HPDE6-E6E7 (cell line): ENCODE data around the gene RDM1.

Source experiments
- DNase-seq: peaks from one replicate; pipeline ENCODE4 v3.0.0; 2011; ENCODE audit warnings: missing footprints; ENCODE audit errors: extremely low spot score

RDM1 gene

GRCh38 chr17:35932586-35932985 is 2.0 kb upstream of the RDM1 start:
- DNase-seq: no peak

GRCh38 chr17:35931794-35932425 is 1.3 kb upstream of the RDM1 start:
- no peak for DNase-seq

GRCh38 chr17:35927714-35928113 is 2.9 kb downstream of the RDM1 start:
- no peak for DNase-seq

DNA sequence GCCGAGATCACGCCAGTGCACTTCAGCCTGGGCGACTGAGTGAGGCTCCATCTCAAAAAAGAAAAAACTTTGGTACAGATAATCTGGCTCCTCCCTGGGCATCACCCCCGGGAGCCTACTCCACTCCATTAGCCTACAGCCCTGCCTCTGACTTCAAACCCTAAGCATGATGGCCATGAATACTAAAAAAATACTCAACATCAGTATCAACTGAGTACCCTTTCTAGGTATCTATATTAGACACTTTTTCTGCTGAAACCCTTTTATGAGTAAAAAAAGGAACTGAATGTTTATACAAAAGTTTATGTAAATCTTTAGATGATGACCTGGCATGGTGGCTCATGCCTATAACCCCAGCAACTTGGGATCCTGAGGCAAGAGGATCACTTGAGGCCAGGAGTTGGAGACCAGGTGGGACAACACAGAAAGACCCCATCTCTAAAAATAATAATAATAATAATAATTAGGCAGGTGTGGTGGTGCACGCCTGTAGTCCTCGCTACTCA is 6.9 kb downstream of the RDM1 start:
- DNase-seq: no peak

DNA sequence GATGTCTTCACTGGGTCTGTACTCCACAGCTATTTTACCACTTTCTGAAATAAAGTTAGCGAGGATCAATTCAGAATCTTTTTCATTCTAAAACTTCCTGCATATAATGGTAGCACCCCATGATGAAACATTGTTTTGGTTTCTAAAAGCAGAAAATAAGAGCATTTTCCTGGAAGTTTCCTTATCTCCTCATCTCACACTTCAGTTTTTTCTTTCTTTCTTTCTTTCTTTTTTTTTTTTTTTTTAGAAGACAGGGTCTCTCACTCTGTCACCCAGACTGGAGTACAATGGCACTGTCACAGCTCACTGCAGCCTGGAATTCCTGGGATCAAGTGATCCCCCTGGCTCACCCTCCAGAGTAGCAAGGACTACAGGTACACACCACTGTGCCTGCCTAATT is 10.3 kb downstream of the RDM1 start:
- no peak for DNase-seq

DNA sequence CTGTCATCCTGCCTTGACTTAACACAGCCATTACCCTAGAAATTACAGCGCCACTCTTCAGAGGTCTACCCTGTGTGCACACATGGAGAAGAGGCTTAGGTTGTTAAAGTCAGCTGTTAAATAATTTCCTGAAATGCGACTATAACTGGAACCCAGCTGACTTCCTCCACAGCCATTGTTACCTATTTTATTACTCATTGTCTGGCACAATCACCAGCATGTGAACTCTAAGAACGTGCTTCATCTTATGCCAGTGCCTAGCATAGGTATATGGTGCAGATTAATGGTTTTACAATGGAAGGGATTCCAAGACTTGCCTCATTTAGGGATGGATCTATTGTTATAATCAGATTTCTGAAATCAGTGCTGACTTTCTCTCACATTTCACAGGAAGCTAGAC is 11.9 kb downstream of the RDM1 start:
- DNase-seq: no peak

- DNase-seq: no peak
Observed at GRCh38 chr17:35917519-35918213, 12.9 kb downstream of the RDM1 start.

GRCh38 chr17:35915153-35915964 is 15.2 kb downstream of the RDM1 start:
- no peak for DNase-seq

- DNase-seq: no peak
Observed at GRCh38 chr17:35914354-35914753, 16.2 kb downstream of the RDM1 start.

DNA sequence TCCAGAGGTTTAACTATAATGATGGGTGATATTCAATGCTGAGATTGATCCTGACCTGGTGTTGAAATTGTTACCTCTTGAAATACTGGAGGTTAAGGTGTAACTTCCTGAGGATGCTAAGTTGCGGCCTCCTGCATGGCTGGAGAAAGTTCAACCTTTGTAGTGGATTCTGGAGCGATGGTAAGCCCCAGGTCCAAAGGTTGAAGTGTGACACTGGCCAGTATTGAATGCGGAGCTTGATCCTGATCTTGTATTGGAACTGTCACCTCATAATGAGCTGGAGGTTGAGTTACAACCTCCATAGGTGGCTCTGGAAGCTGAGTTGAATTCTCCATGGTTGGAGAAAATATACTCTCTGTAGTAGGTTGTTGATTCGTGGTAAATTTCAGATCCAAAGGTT is 17.0 kb downstream of the RDM1 start:
- no peak for DNase-seq

DNA sequence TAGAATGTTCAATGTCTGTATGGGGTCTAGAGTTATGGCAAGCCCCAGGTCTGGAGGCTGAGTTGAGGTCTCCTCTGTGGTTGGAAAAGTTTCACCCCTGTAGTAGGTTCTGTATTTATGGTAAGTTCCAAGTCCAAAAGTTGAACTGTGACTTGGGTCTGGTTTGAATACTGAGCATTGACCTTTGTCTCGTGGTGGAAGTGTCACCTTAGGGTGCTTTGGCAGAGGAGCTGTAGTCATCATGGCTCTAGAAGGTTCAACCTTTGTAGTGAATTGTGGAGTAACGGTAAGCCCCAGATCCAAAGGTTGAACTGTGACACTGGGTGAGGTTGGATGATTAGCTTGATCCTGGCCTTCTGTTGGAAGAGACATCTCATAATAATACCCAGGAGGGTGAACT is 17.6 kb downstream of the RDM1 start:
- no peak for DNase-seq

GRCh38 chr17:35912339-35912912 is 18.1 kb downstream of the RDM1 start:
- no peak for DNase-seq

- no peak for DNase-seq
Observed at GRCh38 chr17:35909408-35909807, 21.2 kb downstream of the RDM1 start.

GRCh38 chr17:35907691-35908090 is 22.9 kb downstream of the RDM1 start:
- DNase-seq: no peak

DNA sequence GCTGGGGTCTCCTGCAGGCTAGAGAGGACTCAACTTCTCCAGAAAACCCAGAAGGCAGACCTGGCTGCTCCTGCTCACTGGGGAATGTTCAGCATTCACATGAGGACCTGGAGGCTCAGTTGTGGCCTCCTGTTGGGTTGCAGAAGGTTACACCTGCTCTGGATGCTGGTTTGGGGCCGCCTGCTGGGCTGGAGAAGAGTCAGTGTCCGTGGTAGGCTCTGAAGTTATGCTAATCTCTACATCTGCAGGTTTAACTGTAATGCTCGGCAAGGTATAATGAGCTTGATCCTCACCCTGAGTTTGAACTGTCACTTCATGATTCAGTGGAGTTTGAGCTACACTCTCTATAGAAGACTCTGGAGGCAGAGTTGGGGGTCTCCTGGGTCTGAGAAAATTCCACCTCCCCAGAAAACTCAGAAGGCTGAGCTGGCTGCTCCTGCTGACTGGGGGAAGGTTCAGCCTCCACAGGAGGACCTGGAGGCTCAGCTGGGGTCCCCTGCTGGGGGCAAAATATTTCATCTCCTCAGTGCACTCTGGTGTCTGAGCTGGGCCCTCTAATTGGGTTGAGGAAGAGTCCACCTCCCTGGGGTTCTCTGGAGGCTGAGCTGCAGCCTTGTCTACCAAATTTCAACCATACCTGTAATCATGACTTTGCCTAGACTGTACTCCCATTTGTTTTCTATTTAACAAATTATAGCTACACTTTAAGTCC is 23.5 kb downstream of the RDM1 start:
- DNase-seq: no peak

DNA sequence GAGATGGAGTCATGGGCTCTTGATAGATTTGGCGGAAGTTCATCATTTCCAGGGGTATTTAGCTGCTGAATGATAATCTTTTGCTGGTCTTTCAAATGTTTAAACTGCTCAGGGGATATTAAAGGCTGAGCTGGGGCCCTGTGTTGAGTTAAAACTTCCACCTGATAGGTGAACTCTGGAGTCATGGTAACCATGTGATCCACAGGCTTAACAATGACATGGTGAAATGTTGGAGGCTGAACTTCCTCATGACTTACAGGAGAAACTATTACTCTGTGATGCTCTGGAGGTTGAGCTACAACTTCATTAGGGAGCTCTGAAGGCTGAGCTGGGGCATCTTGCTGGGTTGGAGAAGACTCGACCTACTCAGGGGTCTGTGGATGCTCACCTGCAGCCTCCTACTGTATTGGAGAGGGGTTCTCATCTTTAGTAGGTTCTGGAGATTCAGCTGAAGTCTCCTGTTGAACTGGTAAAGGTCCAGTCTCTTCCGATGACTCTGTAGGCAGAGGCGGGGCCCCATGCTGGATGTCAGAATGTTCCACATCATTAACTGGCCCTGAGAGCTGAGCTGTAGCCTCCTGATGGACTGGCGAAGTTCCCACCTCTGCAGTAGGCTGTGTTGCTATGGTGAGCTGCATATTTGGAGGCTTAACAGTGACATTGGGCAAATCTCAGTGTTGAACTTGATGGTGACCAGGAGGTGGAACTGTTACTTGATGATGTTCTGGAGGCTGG is 24.2 kb downstream of the RDM1 start:
- no peak for DNase-seq

- DNase-seq: no peak
Observed at GRCh38 chr17:35903451-35903850, 27.1 kb downstream of the RDM1 start.

DNA sequence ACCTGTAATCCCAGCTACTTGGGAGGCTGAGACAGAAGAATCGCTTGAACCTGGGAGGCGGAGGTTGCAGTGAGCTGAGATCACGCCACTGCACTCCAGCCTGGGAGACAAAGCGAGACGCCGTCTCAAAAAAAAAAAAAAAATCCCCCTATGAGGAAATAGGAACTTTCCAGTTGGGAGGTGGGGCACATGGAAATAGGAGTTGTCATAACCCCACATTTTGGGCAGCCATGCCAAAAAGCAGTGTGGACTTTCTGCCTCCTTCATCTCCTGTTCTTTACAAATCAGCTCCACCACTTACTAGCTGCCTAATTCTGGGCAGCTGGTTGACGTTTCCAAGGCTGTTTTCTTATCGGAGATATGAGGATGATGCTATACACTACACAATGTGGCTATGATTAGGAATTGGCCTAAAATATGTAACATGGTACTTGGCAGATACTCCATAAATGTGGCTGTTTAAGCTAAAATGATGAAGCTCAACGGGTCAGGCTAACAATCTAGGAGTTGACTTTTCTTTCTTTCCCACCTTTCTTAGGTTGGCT is 28.9 kb downstream of the RDM1 start:
- no peak for DNase-seq

GRCh38 chr17:35900708-35901480 is 29.7 kb downstream of the RDM1 start:
- no peak for DNase-seq

- DNase-seq: peak; percentile 47
Observed at GRCh38 chr17:35900280-35900679, 30.3 kb downstream of the RDM1 start.
